ENCODE measurements around the gene ADNP.

The ADNP gene

GRCh38 chr20:50865591-50865990 lies 65.6 kb downstream of the ADNP start:
- no peaks in the 10 kb centered on the region for H3K9me3 Mint-ChIP-seq
- ATAC-seq (replicated peaks) (no peak), DNase-seq (no peak)
- no peaks in the 10 kb centered on the region for H3K27me3 Mint-ChIP-seq
- peaks cover 9 to 27% of the 10 kb centered on the region in 2 donors for H3K36me3 Mint-ChIP-seq
- H3K27ac Mint-ChIP-seq = peak overlapping the region; percentile 47
- H3K4me1 Mint-ChIP-seq = peaks cover 5 to 9% of the 10 kb centered on the region in 2 donors
- no peak overlapping the region for H3K4me3 Mint-ChIP-seq

GRCh38 chr20:50865114-50865513 lies 66.1 kb downstream of the ADNP start:
- ATAC-seq (replicated peaks) = no peak
- Mint-ChIP-seq H3K27ac (no peak overlapping the region), H3K27me3 (no peaks in the 10 kb centered on the region)

DNA sequence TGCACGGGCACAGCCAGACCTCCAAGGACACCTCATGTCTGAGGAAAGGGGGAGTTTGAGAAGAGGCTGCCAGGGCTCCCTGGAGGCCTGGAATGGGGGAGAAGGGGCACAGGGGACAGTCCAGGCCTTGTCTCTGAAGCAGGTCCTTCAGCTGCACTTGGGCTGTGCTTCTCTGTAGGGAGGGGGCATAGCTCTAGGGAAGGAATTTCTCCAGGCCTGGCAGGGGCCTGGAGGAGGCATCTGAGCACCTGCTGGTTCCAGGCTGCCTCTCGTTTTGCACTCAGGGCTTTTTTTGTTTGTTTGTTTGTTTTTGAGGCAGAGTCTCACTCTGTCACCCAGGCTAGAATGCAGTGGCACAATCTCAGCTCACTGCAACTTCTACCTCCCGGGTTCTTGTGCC lies 68.7 kb downstream of the ADNP start:
- Mint-ChIP-seq H3K4me3 (no peak overlapping the region), H3K36me3 (peaks cover 10 to 33% of the 10 kb centered on the region in 2 donors), H3K27ac (no peak overlapping the region), H3K27me3 (no peaks in the 10 kb centered on the region), H3K4me1 (peaks cover 10 to 22% of the 10 kb centered on the region in 2 donors), H3K9me3 (no peaks in the 10 kb centered on the region)
- ATAC-seq (replicated peaks) (no peak), DNase-seq (no peak)

More at GRCh38 chr20:50865114-50865513, 66.1 kb downstream of the ADNP start:
- Mint-ChIP-seq H3K36me3 (peaks cover 9 to 31% of the 10 kb centered on the region in 2 donors), H3K4me1 (peaks cover 9% of the 10 kb centered on the region in 2 donors), H3K9me3 (no peaks in the 10 kb centered on the region), H3K4me3 (no peak overlapping the region)
- DNase-seq = no peak

GRCh38 chr20:50861012-50861411 lies 70.2 kb downstream of the ADNP start:
- Mint-ChIP-seq H3K9me3 (no peaks in the 10 kb centered on the region), H3K27ac (no peak overlapping the region), H3K36me3 (peaks cover 10 to 29% of the 10 kb centered on the region in 2 donors), H3K4me1 (peaks cover 9 to 22% of the 10 kb centered on the region in 2 donors), H3K27me3 (no peaks in the 10 kb centered on the region), H3K4me3 (no peak overlapping the region)
- DNase-seq = no peak
- ATAC-seq (replicated peaks) = no peak

DNA sequence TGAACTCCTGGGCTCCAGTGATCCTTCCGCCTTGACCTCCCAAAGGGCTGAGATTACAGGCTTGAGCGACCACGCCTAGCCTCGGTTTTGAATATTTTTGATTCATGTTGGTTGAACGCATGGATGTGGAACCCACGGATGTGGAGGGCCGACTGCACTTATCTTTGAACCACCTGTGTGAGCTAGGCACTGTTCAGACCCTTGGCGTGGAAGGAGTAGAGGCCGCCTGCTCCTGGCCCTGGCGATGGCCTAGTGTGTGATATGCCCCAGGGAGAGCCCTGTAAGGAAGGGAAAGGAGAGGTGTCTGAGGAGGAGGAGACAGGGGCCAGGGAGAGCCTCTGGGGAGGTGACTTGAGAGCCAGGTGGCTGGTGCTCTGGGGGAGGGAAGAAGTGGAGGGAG lies 72.1 kb downstream of the ADNP start:
- Mint-ChIP-seq H3K36me3 (peaks cover 18 to 43% of the 10 kb centered on the region in 2 donors), H3K9me3 (no peaks in the 10 kb centered on the region), H3K4me1 (peaks cover 15 to 26% of the 10 kb centered on the region in 2 donors), H3K27ac (peak overlapping the region; percentile 75), H3K27me3 (no peaks in the 10 kb centered on the region), H3K4me3 (peak overlapping the region in 1 of 2 donors; percentile 49)
- ATAC-seq (replicated peaks) (peak in 1 of 2 donors; percentile 51), DNase-seq (no peak)

- Mint-ChIP-seq H3K4me3 (no peak overlapping the region), H3K9me3 (no peaks in the 10 kb centered on the region), H3K27ac (no peak overlapping the region), H3K36me3 (peaks cover 16 to 43% of the 10 kb centered on the region in 2 donors), H3K4me1 (peaks cover 15 to 21% of the 10 kb centered on the region in 2 donors), H3K27me3 (no peaks in the 10 kb centered on the region)
- ATAC-seq (replicated peaks) = no peak
- no peak for DNase-seq
Measured at GRCh38 chr20:50858525-50858924, 72.7 kb downstream of the ADNP start.

DNA sequence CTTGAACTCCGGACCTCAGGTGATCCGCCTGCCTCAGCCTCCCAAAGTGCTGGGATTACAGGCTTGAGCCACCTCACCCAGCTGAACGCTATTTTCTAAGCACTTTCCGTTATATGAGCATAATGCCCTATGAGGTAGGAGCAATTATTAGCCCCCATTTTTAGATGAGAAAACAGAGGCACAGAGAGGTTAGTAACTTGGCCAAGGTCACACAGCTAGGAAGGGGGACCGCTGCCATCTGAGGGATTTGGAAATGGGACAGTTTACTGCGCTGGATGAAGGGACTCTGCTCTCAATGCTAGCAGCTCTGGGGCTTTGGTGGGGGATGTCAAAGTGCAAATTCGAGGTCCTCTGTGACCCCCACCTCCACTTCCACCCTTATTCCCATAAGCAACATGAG lies 73.9 kb downstream of the ADNP start:
- DNase-seq (no peak), ATAC-seq (replicated peaks) (no peak)
- no peak overlapping the region for H3K4me3 Mint-ChIP-seq
- H3K36me3 Mint-ChIP-seq = peaks cover 18 to 42% of the 10 kb centered on the region in 2 donors
- H3K4me1 Mint-ChIP-seq = peaks cover 15 to 21% of the 10 kb centered on the region in 2 donors
- no peak overlapping the region for H3K27ac Mint-ChIP-seq
- H3K27me3 Mint-ChIP-seq = no peaks in the 10 kb centered on the region
- no peaks in the 10 kb centered on the region for H3K9me3 Mint-ChIP-seq

DNA sequence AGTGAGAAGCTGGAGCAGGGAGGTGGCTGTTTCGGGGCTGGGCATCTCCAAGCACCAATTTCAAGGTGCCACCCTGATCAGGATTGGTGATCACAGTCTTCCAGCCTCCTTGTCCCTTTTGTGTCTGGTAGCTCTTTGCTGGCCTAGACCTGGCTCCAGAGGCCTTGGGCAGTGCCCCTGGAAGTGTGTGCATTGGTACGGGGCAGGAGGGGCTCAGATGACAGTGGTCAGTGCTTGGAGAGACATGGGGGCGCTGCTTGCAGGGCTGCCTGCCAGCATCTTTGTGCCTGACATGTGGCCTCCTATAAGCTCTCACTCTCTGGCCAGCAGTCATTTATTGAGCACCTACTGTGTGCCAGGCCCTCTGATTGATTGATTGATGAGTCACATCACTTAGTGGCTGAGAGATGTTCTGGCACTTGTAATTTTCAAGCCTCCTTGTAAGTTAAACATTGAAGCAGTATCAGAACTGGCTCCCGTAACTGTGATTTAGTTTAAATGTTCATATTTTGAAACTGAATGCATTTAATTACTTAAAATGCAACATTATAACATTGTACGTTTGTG lies 74.7 kb downstream of the ADNP start:
- ATAC-seq (replicated peaks) (no peak), DNase-seq (no peak)
- Mint-ChIP-seq H3K9me3 (no peaks in the 10 kb centered on the region), H3K4me3 (no peak overlapping the region), H3K36me3 (peaks cover 18 to 43% of the 10 kb centered on the region in 2 donors), H3K27me3 (no peaks in the 10 kb centered on the region), H3K27ac (no peak overlapping the region), H3K4me1 (peaks cover 20 to 26% of the 10 kb centered on the region in 2 donors)

DNA sequence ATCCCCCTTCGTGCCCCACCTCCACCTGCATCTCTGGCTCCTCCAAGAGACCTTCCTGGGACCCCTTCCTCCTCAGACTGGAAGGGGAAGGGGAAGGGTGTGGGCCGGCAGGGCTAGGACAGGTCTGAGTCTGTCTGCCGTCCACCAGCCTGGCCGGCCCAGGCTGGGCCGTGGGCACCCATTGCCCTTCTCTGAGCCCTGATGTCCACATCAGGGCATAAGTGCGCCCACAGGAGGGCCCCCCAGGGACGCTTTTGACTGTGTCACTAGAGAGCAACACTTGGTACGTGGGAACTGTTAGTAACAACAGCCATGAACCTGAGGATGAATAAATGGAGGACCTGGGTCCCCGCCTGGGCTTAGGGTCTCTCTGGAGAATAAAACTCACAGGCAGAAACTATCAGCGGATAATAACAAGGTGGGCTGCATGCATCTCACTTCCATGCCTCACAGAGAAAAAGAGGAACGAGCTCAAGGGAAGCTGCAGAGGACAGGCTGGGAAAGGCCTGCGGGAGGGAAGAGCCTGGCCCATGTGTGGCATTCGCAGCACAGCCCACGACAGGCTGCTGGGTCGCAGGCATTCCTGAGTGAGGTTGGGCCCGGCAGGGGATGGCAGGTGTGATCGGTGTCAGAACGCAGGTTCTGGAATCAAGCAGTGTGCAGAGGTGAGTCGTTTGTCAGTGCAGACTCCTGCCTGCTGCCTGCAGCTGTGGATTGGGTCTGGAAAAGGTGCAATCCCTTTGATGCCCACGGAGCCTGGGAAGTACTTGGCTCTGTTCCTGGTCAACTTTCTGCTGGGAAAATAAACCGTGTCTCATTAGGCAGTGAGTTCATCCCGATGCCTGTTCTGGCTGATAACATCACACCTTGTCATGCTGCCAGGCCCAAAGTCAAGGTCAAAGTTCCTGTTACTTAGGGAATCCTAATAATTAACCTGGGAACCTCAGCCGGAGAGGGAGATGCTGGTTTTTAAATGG lies 75.5 kb downstream of the ADNP start:
- Mint-ChIP-seq H3K4me3 (no peak overlapping the region), H3K27me3 (no peaks in the 10 kb centered on the region), H3K36me3 (peaks cover 18 to 39% of the 10 kb centered on the region in 2 donors), H3K27ac (peak overlapping the region; percentile 10), H3K9me3 (no peaks in the 10 kb centered on the region), H3K4me1 (peaks cover 20 to 26% of the 10 kb centered on the region in 2 donors)
- DNase-seq = no peak
- no peak for ATAC-seq (replicated peaks)

- peaks cover 18 to 32% of the 10 kb centered on the region in 2 donors for H3K36me3 Mint-ChIP-seq
- peaks cover 22 to 29% of the 10 kb centered on the region in 2 donors for H3K4me1 Mint-ChIP-seq
- ATAC-seq (replicated peaks) = no peak
- H3K27ac Mint-ChIP-seq = no peak overlapping the region
- DNase-seq = no peak
- H3K9me3 Mint-ChIP-seq = no peaks in the 10 kb centered on the region
- no peak overlapping the region for H3K4me3 Mint-ChIP-seq
- H3K27me3 Mint-ChIP-seq = no peaks in the 10 kb centered on the region
Measured at GRCh38 chr20:50854506-50855249, 76.6 kb downstream of the ADNP start.

- Mint-ChIP-seq H3K36me3 (peaks cover 20 to 36% of the 10 kb centered on the region in 2 donors), H3K4me3 (no peak overlapping the region), H3K27ac (peak overlapping the region; percentile 54), H3K27me3 (no peaks in the 10 kb centered on the region), H3K4me1 (peaks cover 28 to 32% of the 10 kb centered on the region in 2 donors), H3K9me3 (no peaks in the 10 kb centered on the region)
- no peak for DNase-seq
- no peak for ATAC-seq (replicated peaks)
Measured at GRCh38 chr20:50852085-50852484, 79.2 kb downstream of the ADNP start.

DNA sequence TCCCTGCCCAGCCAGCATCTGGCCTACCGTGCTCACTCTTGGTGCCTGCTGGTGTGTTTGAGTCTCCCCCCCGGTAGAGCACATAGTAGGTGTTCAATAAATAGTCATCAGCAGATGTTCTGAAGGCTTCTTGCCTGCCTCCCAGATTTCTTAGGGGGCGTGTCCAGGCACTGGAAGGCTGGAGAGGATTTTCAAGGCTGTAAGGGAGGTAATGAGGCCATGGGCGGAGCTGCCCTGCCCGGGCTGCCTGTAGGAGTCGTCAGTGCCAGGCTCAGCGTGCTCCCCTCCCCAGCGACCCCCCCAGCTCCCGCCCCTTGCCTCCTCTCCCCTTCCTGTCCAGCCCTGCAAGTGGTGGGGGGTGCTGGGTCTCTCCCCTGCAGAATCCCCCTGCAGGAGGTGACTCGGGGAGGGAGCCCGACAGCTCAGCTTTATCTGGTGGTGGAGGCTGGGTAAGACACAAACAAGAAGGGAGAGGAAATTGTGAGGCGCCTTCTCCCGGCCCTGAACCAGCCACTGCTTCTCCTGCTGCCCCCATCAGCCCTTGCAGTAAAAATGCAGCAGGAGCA lies 80.4 kb downstream of the ADNP start:
- Mint-ChIP-seq H3K27me3 (no peaks in the 10 kb centered on the region), H3K9me3 (no peaks in the 10 kb centered on the region), H3K36me3 (peaks cover 21 to 38% of the 10 kb centered on the region in 2 donors), H3K27ac (no peak overlapping the region), H3K4me3 (no peak overlapping the region), H3K4me1 (peaks cover 28 to 32% of the 10 kb centered on the region in 2 donors)
- ATAC-seq (replicated peaks) (no peak), DNase-seq (no peak)

- H3K4me3 Mint-ChIP-seq = peak overlapping the region in 1 of 2 donors; percentile 2
- ATAC-seq (replicated peaks) (peak; percentile 43 to 45), DNase-seq (no peak)
- H3K4me1 Mint-ChIP-seq = peaks cover 27 to 28% of the 10 kb centered on the region in 2 donors
- peak overlapping the region; percentile 72 for H3K27ac Mint-ChIP-seq
- H3K9me3 Mint-ChIP-seq = no peaks in the 10 kb centered on the region
- H3K36me3 Mint-ChIP-seq = peaks cover 19 to 32% of the 10 kb centered on the region in 2 donors
- H3K27me3 Mint-ChIP-seq = no peaks in the 10 kb centered on the region
Measured at GRCh38 chr20:50848846-50849673, 82.2 kb downstream of the ADNP start.
